GM19025 (cell line): ENCODE data around the gene OR1G1.
"Not testable (repeated sequence)": the region's sequence is repeated elsewhere in the genome, so short reads cannot be mapped to it uniquely, and the experiment has no call there.

Source experiments
- ATAC-seq: cut with Tn5 transposase; IDR thresholded peaks from one replicate; pipeline ENCODE4 v1.9.1; 2021; ENCODE audit warnings: mild to moderate bottlenecking, low read depth, moderate library complexity; ENCODE audit not compliant: unreplicated experiment

OR1G1 gene

DNA sequence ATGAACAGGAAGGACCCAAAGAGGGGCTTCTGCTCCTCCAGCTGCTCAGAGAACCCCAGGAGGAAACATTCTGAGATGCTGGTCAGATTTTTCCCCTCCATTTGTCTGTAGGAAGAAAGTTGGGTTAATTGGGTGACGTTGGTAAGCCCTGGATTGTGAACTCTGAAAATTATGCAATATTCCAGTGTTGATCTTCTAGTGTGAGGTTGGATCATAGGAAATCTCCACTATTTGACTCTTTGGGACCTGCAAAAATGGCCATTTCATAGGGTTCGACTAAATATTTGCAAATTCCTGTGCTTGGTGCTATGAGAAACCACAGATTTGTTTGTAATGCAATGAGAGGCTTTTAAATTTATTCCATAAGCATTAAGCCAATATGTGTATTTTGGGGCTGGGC is at the start of gene OR1G1:
TSS of gene OR1G1 (minus strand) at position 101 of the 400 bp plus-strand sequence. CDS start at position 101, 0 bp downstream.
- no peak for ATAC-seq

DNA sequence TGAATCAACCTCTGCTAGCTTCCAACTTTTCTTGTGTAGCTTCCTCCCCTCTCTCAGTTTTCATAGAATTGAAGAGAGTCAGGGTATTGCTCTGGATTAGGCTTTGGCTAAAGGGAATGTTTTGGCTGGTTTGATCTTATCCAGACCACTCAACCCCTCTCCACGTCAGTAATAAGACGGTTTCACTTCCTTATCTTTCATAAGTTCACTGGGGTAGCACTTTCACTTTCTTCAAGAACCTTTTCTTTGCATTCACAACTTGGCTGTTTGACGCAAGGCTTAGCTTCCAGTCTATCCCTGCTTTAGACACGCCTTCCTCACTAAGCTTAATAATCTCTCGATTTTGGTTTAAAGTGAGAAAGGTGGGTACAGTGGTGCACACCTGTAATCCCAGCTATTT is 40.2 kb upstream of the OR1G1 start:
- ATAC-seq: no peak

DNA sequence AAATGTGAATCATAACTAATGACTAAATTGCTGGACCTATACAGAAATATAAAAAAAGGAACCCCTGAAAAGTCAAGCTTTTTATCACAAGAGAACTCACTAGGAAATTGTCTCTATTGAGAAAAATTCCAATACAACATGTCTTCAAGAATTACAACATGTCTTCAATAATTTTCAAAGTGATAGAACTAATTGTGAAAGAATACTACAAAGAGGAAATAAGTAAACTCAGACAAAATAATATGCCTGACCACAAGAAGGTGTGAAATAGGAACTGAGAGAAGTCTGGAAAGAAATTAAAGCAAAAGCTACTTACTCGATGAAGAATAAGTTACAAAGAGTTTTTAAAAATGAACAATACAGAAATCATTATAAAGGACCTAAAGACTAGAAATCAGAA is 29.9 kb upstream of the OR1G1 start:
- no peak for ATAC-seq

GRCh38 chr17:3137494-3137893 is 10.1 kb upstream of the OR1G1 start:
- not testable (repeated sequence) for ATAC-seq

GRCh38 chr17:3104322-3104721 is 23.0 kb downstream of the OR1G1 start, which contains the start of gene OR1D2:
TSS of gene OR1D2 (minus strand) at chr17:3104422. CDS start at chr17:3092996, 11,426 bp downstream.
- no peak for ATAC-seq
